GM12875 (cell line): ENCODE measurements around the gene CLSTN3.

ENCODE experiments used
- H3K4me3 ChIP-seq: one replicate; pipeline ENCODE4 v1.5.1; 2011; ENCODE audit warnings: low read depth, low read length, control low read depth
- TF ChIP-seq, protein P1 (sequence below): IDR thresholded peaks from 2 replicates; pipeline ENCODE4 v1.5.1; 2011; ENCODE audit warnings: low read depth, mild to moderate bottlenecking, control low read depth, inconsistent platforms, low read length, moderate library complexity, borderline replicate concordance; ENCODE audit not compliant: insufficient read depth

CLSTN3 gene

DNA sequence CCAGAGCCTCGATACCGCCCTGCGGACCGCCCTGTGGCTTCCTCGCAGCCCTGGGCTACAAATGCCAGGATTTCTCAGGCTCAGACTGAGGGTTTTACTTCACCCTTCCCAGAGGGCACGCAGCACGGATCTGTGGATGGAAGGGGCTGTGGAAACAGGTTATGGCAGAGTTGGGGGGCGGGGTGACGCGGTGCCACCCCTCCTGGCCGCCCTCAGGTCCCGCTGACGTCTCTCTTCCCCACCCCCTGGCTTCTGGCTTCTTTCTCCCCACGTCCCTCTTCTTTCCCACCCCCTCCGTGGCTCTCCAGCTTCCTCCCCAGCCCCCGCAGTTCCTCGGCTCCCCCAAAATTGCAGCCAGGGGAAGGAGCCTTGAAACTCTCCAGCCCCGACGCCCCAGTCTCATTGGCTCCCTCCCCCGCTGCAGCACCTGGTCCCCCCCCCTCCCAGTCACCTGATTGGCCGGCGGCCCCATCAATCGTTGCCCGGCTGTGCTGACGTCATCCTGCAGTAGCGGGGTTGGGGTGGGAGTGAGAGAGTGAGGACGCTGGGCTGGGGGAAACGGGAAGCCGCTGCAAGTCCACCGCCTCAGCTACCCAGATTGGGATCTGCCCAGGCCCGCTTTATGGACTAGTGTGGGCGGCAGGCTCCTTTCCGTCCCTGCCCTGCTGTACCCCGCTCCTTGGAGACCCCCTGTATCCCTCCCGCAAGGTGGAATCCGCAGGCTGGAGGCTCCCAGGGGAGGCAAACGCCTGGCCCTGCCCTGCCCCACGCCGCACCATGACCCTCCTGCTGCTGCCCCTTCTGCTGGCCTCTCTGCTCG is at the start of gene CLSTN3:
CLSTN3 (plus strand) TSS at position 500 of the 820 bp plus-strand sequence; CDS start at position 778, 278 bp downstream.
- H3K4me3 ChIP-seq = peak within 1 kb of the TSS; percentile 73
- TF ChIP-seq, protein P1, sequence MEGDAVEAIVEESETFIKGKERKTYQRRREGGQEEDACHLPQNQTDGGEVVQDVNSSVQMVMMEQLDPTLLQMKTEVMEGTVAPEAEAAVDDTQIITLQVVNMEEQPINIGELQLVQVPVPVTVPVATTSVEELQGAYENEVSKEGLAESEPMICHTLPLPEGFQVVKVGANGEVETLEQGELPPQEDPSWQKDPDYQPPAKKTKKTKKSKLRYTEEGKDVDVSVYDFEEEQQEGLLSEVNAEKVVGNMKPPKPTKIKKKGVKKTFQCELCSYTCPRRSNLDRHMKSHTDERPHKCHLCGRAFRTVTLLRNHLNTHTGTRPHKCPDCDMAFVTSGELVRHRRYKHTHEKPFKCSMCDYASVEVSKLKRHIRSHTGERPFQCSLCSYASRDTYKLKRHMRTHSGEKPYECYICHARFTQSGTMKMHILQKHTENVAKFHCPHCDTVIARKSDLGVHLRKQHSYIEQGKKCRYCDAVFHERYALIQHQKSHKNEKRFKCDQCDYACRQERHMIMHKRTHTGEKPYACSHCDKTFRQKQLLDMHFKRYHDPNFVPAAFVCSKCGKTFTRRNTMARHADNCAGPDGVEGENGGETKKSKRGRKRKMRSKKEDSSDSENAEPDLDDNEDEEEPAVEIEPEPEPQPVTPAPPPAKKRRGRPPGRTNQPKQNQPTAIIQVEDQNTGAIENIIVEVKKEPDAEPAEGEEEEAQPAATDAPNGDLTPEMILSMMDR = no peak

- TF ChIP-seq, protein P1 = no peak
These were observed 49.1 kb upstream of the CLSTN3 start for GRCh38 chr12:7081037-7081436.

GRCh38 chr12:7083125-7083524 is 47.0 kb upstream of the CLSTN3 start:
- TF ChIP-seq, protein P1 = no peak
- H3K4me3 ChIP-seq = no peak overlapping the region

More at GRCh38 chr12:7081037-7081436, 49.1 kb upstream of the CLSTN3 start:
- H3K4me3 ChIP-seq = no peak overlapping the region

- H3K4me3 ChIP-seq = no peak overlapping the region
- TF ChIP-seq, protein P1 = no peak
These were observed 40.8 kb upstream of the CLSTN3 start for GRCh38 chr12:7089196-7089871.

- TF ChIP-seq, protein P1 = no peak
- no peak overlapping the region for H3K4me3 ChIP-seq
These were observed 39.8 kb upstream of the CLSTN3 start for GRCh38 chr12:7090222-7090998.

DNA sequence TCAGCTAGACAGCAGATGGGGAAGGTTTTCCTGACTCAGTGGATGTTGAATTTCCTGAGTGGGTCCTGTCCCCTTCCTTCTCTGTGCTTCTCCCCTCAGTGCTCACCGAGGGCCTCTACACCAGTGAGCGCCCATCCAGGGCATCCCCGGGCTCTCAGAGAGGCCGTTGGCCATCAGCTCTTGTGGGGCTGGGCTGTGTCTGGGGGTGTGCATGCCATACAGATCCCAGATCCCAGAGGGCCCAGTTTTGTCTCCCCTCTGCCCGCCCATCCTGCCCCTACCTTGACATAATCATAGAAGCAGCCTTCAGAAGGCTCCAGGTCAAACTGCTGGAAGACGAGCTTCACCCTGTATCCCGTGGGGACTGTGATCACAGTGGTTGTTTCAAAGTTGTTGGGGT is 39.0 kb upstream of the CLSTN3 start:
- TF ChIP-seq, protein P1 = no peak
- H3K4me3 ChIP-seq = no peak overlapping the region
